Measurements from ENCODE around the gene MYCBP.

MYCBP gene

DNA sequence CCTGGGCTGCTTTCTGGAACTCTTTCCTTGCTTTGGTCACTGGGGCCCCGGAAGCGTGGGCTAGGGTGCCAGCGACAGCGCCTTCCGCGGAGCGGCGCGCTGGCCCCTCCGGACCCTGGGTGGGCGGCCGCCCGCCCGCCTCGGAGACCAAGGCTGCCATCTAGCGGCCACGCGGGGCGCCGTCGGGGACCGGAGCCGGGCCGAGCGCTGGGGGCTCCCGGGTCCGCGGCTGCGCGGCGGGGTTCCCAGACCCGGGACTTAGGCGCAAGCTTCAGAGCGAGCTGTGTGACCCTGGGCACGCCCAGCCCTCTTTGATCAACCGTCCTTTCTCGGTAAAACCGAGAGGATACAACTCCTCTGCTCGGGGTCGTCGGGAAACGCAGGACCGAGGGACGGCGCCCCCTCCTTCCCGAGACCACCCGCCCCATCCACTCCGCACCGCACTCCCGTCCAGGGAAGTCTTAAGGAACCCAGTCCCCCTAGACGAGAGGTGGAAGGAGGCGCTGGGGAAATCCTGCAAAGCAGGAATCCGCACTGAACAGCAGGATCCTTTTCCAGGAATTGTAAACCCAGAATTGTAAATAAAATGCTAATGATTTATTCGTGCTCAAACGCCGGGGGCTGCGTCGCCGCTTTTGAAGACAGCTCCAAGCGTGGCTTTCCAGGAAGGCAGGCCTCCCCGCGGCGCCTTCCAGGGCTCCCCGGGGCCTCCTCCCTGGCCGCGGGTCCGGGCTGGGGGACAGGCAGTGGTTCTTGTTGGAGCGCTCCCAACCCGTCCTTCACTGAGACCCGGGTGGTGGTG is 54.8 kb downstream of the MYCBP start:
- in situ Hi-C loops (cut with HindIII; ENCODE audit: low sequenced_read_pairs), result loop anchor here (5.0 kb wide), 1 partner anchor 776 kb away; no protein-coding TSS in a partner anchor
- peak overlapping the region; percentile 24 for H3K4me3 ChIP-seq (ENCODE audit: low read depth, low read length)
- no peak for DNase-seq (ENCODE audit: low read depth)
- TF ChIP-seq, protein P1, sequence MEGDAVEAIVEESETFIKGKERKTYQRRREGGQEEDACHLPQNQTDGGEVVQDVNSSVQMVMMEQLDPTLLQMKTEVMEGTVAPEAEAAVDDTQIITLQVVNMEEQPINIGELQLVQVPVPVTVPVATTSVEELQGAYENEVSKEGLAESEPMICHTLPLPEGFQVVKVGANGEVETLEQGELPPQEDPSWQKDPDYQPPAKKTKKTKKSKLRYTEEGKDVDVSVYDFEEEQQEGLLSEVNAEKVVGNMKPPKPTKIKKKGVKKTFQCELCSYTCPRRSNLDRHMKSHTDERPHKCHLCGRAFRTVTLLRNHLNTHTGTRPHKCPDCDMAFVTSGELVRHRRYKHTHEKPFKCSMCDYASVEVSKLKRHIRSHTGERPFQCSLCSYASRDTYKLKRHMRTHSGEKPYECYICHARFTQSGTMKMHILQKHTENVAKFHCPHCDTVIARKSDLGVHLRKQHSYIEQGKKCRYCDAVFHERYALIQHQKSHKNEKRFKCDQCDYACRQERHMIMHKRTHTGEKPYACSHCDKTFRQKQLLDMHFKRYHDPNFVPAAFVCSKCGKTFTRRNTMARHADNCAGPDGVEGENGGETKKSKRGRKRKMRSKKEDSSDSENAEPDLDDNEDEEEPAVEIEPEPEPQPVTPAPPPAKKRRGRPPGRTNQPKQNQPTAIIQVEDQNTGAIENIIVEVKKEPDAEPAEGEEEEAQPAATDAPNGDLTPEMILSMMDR (IDR thresholded peaks at IDR 0.05; ENCODE audit: low read depth, low read length, missing control alignments), result peak; percentile 55

DNA sequence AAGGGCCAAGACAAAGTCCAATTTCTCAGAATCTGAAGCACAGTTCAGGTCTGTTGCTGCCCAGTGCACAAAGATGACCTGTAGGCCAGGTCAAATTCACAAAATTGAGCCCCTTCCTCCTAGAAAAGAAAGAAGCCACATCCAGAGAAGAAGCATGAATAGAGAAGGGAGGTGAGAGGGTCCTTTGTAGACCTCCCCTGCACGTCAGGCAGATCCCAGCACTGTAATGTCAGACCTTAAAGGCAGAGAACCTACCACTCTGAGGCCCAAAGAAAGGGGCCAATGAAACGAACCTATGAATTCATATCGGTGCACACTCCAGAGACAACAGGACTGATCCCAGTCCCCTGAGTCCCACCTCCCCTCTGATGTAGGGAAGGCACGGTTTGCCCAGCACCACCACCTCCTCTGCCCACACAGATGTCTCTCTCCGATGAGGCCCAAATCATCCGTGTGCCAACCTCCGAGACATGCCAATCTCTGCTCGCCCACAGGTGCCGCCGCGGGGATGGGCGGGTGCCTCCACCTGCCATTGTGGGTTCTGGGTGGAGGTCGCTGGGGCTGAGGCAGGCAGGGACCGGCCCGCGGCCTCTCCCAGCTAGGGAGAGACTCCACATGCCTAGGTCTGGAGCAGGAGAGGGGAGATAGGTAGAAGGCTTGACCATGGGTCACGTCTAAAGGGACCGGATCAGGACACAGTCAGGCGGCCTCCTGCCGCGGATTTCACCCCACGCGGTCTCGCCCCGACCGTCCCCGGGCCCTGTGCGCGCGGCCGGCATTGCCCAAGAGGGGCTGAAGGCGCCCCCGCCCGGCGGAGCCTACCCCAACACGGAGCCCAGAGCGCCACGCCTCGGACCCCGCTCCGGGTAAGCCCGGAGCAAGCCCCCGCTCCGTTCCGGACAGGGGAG is 55.6 kb downstream of the MYCBP start:
- no peak for DNase-seq (ENCODE audit: low read depth)
- TF ChIP-seq, protein P1 (IDR thresholded peaks at IDR 0.05; ENCODE audit: low read depth, low read length, missing control alignments), result no peak
- in situ Hi-C loops (cut with HindIII; ENCODE audit: low sequenced_read_pairs), result loop anchor here (5.0 kb wide), 1 partner anchor 775 kb away; no protein-coding TSS in a partner anchor
- peak overlapping the region; percentile 24 for H3K4me3 ChIP-seq (ENCODE audit: low read depth, low read length)

DNA sequence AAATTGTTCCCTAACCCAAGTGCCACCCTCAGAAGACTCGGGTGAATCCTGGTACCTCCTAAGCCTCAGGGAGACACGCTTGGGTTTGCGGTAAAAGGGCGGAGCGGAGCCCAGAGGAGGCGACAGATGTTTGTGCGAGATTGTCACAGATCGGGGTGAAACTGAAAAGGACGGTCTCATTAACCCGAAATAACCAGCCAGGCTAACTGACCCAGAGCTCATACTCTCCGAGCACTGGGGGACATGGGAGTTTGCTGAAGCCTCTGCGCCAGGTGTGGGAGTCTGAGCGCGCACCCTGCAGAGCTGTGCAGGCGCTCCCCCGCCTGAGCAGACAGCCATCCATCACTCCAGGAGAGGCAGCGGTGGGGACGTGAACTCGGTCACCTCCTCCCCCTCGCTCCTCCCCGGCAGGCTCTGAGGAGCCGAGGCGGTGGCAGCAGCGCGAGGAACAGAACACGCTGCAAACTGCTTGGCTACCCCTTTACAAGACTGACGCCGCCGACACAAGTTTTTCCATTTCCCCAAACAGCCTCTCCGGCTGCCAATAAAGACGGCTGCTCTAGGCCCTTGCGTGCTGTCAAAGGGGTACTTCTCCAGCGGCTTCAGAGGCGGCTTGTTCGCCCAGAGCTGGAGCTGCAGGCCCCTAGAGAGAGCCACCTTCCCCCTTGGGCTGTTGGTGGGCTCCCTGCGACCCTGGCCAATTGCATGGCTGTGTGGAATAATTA is 57.1 kb downstream of the MYCBP start:
- no peak for DNase-seq (ENCODE audit: low read depth)
- TF ChIP-seq, protein P1 (IDR thresholded peaks at IDR 0.05; ENCODE audit: low read depth, low read length, missing control alignments), result no peak
- H3K4me3 ChIP-seq (ENCODE audit: low read depth, low read length), result no peak overlapping the region
- in situ Hi-C loops (cut with HindIII; ENCODE audit: low sequenced_read_pairs), result loop anchor here (5.0 kb wide), 1 partner anchor 774 kb away; no protein-coding TSS in a partner anchor

DNA sequence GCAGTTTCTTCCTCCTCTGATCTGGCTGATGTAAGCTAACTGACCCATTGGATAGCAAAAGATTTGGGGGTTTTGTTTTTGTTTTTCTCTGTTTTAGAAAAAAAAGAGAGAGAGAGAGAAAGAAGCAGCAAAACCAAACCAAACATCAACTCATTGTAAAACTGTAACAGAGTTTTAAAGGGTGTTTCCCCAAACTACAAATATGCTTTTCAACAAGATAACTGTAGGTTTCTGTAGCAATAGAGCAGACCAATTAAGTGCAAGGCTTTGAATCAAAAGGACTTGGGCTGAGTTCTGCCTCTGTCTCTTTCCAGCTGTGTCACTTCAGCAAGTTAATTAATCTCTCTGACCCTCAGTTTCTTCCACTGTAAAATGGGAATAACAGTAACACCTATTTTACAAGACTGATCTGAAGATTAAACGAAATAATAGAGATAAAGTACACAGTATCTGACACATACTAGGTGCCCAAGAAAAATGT is 58.1 kb downstream of the MYCBP start:
- in situ Hi-C loops (cut with HindIII; ENCODE audit: low sequenced_read_pairs), result loop anchor here (5.0 kb wide), 1 partner anchor 773 kb away; no protein-coding TSS in a partner anchor
- H3K4me3 ChIP-seq (ENCODE audit: low read depth, low read length), result no peak overlapping the region
- DNase-seq (ENCODE audit: low read depth), result no peak
- TF ChIP-seq, protein P1 (IDR thresholded peaks at IDR 0.05; ENCODE audit: low read depth, low read length, missing control alignments), result no peak

DNA sequence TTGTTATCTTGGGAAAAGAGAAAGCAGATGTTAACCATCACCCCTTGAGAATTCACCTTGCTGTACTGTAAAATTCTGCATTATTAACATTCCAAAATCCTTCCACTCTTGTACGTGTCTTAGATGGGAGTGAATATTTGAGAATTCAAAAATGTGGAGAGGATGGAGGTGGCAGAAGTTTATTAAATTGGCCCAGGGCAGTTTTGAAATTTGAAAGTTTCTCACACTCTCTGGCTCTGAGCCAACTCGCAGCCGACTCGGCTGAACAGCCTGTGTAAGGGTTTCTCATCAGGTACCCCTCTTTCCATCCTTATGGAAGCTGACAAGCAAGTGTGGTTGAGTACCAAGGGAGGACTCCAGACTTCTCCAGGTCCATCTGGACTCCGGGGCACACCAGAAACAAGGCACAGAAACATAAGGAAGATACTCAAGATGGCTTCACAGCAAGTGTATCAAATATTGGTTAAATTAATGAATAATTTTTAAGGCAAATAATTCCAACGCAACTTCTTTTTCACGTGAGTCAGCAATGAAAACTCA is 58.6 kb downstream of the MYCBP start:
- H3K4me3 ChIP-seq (ENCODE audit: low read depth, low read length), result no peak overlapping the region
- in situ Hi-C loops (cut with HindIII; ENCODE audit: low sequenced_read_pairs), result no loop called here
- TF ChIP-seq, protein P1 (IDR thresholded peaks at IDR 0.05; ENCODE audit: low read depth, low read length, missing control alignments), result no peak
- no peak for DNase-seq (ENCODE audit: low read depth)
